GM21381 (cell line): ENCODE data around the gene ZNF611.
"Not testable (repeated sequence)": the region's sequence is repeated elsewhere in the genome, so short reads cannot be mapped to it uniquely, and the experiment has no call there.

Source experiments
- ATAC-seq: cut with Tn5 transposase; IDR thresholded peaks from one replicate; pipeline ENCODE4 v1.9.1; 2021; ENCODE audit warnings: mild to moderate bottlenecking, moderate library complexity; ENCODE audit not compliant: unreplicated experiment

ZNF611 gene

GRCh38 chr19:52720541-52720940 is 14.3 kb downstream of the ZNF611 start:
- ATAC-seq: not testable (repeated sequence)

GRCh38 chr19:52716522-52716921 is 18.3 kb downstream of the ZNF611 start:
- ATAC-seq: no peak

- ATAC-seq: not testable (repeated sequence)
Observed at GRCh38 chr19:52715902-52716301, 18.9 kb downstream of the ZNF611 start.

- not testable (repeated sequence) for ATAC-seq
Observed at GRCh38 chr19:52715330-52715729, 19.5 kb downstream of the ZNF611 start.

- not testable (repeated sequence) for ATAC-seq
Observed at GRCh38 chr19:52713051-52713450, 21.8 kb downstream of the ZNF611 start.

- ATAC-seq: not testable (repeated sequence)
Observed at GRCh38 chr19:52711661-52712060, 23.2 kb downstream of the ZNF611 start.

GRCh38 chr19:52710538-52710937 is 24.3 kb downstream of the ZNF611 start:
- no peak for ATAC-seq

GRCh38 chr19:52705615-52706014 is 29.2 kb downstream of the ZNF611 start:
- not testable (repeated sequence) for ATAC-seq

GRCh38 chr19:52703917-52704316 is 30.9 kb downstream of the ZNF611 start:
- ATAC-seq: no peak

- no peak for ATAC-seq
Observed at GRCh38 chr19:52700673-52701072, 34.2 kb downstream of the ZNF611 start.

- not testable (repeated sequence) for ATAC-seq
Observed at GRCh38 chr19:52699555-52699954, 35.3 kb downstream of the ZNF611 start.

GRCh38 chr19:52695996-52696395 is 38.8 kb downstream of the ZNF611 start:
- ATAC-seq: no peak

GRCh38 chr19:52694921-52695320 is 39.9 kb downstream of the ZNF611 start:
- no peak for ATAC-seq

- not testable (repeated sequence) for ATAC-seq
Observed at GRCh38 chr19:52694281-52694680, 40.6 kb downstream of the ZNF611 start.

- no peak for ATAC-seq
Observed at GRCh38 chr19:52692431-52693008, 42.3 kb downstream of the ZNF611 start.

GRCh38 chr19:52691737-52692136 is 43.1 kb downstream of the ZNF611 start:
- ATAC-seq: no peak

- ATAC-seq: no peak
Observed at GRCh38 chr19:52691215-52691610, 43.6 kb downstream of the ZNF611 start.

GRCh38 chr19:52690369-52691214 is 44.3 kb downstream of the ZNF611 start:
- peak; percentile 92 for ATAC-seq

GRCh38 chr19:52689843-52690368 is 44.9 kb downstream of the ZNF611 start:
- ATAC-seq: peak; percentile 21

- ATAC-seq: not testable (repeated sequence)
Observed at GRCh38 chr19:52688925-52689796, 45.7 kb downstream of the ZNF611 start.

GRCh38 chr19:52688335-52688734 is 46.5 kb downstream of the ZNF611 start:
- no peak for ATAC-seq
